RCC 7860 (cell line): Measurements from ENCODE around the gene KRTAP5-2.

Experiments used
- DNase-seq: peaks from one replicate; pipeline ENCODE4 v3.0.0-alpha.2; 2015; ENCODE audit warnings: low spot score
- FAIRE-seq: peaks from 2 replicates; lab custom pipeline; 2012; peaks lifted over from hg19 to GRCh38; lab: Jason Lieb, UNC

Gene KRTAP5-2

DNA sequence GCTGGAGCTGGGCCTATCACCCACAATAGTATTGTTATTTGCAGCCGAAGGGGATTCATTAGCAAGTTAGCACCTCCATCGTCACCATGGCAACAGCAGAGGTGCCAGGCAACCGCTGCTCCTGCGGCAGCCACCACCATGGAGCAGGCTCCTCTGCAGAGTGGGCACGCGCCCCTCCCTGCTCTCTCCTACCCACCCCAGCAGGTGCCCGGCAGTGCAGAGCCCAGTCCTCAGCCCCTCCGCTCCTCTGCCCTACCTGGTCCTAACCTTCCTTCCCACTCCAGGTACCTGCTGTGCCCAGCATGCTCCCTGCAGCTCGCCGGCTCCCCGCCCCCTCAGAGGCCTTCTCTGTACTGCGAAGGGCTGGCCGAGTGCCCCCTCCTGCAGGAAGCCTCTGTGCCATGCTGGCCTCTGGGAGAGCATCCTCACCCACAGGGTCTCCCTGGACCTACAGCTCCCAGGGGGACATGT lies 29.6 kb downstream of the KRTAP5-2 start:
- no peak for DNase-seq
- no peak for FAIRE-seq

GRCh38 chr11:1567721-1568100 lies 30.4 kb downstream of the KRTAP5-2 start:
- FAIRE-seq = no peak
- no peak for DNase-seq

- no peak for FAIRE-seq
- no peak for DNase-seq
These were observed 30.9 kb downstream of the KRTAP5-2 start for GRCh38 chr11:1567052-1567720.

DNA sequence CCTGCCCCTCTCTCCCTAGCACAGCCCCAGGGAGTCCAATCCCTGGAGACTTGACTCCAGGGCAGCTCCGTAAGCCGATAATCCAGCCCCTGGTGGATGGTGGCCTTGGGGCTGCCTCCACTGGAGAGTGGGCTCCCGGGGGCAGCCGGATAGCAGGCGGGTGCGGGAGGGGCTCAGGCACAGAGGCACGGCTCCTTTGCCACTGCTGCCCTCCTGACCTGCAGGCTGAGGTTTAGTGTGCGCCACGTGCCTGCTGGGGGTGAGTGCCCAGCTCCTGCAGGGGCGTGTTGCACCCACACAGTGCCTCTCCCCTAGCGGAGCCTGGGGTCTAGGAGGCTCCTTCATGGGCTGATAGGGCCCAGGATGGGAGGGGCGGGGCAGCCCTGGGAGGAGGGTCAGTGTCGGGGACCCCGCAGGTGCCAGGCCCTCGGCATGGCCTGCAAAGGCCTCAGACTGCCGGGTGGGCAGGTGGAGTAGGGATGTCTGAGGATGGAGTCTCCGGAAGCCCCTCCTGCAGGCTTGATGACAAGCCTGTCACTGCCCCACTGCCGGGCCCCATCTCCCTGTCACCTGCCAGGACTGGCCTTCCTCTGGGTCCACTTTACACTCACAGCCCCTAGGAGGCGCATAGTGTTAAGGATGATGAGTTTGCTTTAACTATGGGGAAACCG lies 31.6 kb downstream of the KRTAP5-2 start:
- no peak for DNase-seq
- no peak for FAIRE-seq

DNA sequence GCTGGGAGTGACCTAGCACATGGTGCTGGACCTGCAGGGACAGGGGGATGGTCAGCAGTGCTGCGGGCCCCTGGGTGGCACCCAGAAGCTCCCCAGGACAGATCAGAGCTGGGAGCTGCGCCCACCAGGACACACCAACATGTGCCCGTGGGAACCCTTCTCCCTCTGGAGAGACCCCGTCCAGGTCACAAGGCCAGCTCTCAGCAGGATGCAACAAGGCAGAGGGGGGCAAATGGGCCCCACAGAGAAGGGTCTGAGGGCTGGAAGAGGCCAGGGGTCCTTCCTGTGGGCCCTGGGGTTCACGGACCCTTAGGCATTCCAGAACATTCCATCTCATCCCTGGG lies 32.2 kb downstream of the KRTAP5-2 start:
- FAIRE-seq = no peak
- no peak for DNase-seq

- DNase-seq (no peak), FAIRE-seq (no peak)
These were observed 32.8 kb downstream of the KRTAP5-2 start for GRCh38 chr11:1565173-1565903.

DNA sequence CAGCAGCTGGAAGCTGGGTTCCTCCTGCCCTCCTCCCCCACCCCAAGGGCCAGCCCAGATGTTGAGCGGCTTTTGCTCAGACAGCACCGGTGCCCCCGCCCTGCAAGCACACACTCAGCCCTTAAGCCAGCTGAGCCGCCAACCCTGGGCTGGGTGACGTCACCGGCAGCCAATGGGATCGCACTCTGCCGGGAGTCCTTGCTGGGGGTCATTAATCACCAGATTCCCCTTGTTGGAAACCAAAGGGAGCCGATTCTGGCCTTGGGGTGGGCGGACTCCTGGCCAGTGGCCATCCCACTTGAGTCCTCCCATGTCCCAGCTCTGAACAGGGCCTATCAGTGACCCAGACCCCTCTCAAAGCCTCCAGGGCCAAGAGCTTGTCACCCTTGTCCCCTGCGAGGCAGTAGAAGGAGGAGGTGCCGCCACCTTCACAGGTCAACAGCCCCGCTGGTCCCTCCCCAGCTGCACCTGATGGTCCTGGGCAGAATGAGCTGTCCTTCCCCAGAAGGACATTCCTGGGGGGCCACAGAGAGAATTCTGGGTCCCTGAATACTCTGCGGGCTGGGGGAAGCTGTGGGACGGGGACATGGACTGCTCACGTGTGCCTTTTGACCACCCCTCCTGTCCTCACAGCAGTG lies 33.4 kb downstream of the KRTAP5-2 start:
- DNase-seq = peak; percentile 67

GRCh38 chr11:1563697-1564534 lies 34.2 kb downstream of the KRTAP5-2 start:
- DNase-seq (no peak), FAIRE-seq (no peak)

More for the DNA sequence above, 33.4 kb downstream of the KRTAP5-2 start:
- no peak for FAIRE-seq

DNA sequence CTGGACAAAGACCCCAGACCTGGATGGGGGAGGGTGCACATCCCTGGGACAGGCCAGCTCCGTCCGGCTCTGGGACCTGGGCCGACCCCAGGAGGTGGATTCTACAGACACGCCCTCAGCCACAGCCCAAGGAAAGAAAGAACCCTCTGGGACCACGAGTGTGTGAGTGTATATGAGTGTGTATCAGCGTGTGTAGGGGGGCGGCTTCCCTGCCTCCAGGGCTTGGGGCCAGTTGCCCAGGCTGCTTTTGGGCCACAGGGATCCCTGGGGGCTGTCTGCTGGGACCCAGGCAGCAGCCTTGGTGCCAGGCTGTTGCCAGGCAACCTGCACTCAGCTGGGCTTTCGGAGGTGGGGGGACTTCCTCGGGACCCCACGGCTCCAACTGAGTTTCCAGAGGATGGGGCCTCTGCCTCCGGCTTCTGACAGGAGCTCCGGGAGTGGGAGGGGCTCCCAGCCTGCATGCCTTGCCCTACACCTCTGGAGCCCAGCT lies 34.9 kb downstream of the KRTAP5-2 start:
- FAIRE-seq (no peak), DNase-seq (no peak)

GRCh38 chr11:1562469-1563148 lies 35.5 kb downstream of the KRTAP5-2 start:
- DNase-seq = no peak
- FAIRE-seq = no peak

DNA sequence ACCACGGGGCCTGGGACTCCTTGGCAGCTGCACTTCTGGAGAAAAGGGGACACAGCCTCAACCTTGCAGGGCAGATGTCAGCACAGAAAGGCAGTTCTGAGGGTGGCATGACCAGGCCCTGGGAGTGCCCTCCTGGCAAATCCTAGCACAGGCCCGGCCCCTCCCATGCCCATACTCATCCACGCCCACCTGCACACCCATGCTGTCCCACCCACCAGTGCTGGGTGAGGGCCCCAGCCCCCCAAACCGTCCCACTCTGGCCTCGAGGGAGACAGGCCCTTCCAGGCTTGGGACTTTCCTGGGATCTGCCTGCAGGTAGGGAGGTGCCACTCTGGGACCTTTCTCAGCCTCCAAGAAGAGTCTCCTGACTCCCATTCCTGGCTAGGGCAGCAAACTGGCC lies 36.1 kb downstream of the KRTAP5-2 start:
- FAIRE-seq = no peak

DNA sequence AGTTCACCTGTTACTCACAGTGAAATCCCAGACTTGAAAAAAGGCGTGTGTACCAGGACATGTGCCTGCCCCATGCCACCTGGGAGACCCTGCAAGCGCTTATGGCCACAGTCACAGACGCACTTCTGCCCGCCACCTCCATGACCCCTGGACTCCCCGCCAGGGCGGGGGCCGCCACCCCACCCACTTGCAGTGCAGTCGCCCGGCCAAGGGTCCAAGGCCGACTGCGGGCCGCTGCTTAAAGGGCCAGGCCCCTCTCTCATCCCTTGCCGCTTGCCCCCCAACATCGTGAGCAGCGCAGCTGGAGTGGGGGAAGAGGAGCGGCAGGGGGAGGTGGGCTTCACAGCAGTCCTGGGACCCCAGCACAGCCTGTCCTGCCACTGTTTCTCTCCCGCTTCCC lies 36.8 kb downstream of the KRTAP5-2 start:
- FAIRE-seq (no peak), DNase-seq (no peak)

More for the DNA sequence above, 36.1 kb downstream of the KRTAP5-2 start:
- no peak for DNase-seq

- no peak for FAIRE-seq
- DNase-seq = no peak
These were observed 37.3 kb downstream of the KRTAP5-2 start for GRCh38 chr11:1560649-1561251.

GRCh38 chr11:1560002-1560648 lies 38.0 kb downstream of the KRTAP5-2 start:
- DNase-seq = no peak
- FAIRE-seq = no peak

DNA sequence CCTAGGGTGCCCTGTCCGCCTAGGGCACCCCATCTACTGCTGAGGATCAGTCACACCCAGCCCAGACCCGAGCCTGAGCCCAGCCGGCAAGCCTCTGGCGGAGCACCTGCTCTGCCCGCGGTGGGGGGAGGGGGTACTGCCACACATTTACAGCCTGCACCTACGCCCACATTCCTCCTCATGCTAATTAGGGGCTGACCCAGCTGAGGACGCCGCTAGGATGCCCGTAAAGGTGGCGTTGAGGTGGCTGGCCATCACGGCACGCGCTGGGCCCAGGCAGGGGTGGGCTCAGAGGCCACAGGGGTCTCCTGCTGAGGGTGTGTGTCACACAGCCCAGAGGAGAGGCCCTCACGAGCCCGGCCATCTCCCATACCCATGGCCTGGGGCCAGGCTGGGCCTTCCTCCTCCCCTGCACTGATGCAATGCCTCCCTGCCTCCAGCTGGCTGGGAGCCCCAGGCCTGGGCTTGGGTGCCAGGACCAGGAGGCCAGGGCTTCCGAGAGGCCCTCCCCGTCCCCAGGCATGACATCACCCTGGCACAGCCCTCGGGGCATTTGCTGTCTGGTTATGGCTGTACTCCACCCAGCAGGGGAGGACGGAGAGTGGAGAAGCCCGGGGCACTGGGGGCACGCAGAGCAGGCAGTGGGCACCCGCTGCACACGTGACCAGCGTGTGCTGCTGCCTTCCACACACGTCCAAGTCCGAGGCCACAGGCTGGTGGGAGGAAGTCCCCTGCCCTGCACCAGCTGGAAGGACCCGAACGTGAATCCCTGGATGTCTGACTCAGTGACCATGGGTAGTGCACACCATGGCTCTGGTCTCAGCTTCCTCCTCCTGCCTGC lies 38.8 kb downstream of the KRTAP5-2 start:
- FAIRE-seq = peak; percentile 78
- DNase-seq = peak; percentile 90

DNA sequence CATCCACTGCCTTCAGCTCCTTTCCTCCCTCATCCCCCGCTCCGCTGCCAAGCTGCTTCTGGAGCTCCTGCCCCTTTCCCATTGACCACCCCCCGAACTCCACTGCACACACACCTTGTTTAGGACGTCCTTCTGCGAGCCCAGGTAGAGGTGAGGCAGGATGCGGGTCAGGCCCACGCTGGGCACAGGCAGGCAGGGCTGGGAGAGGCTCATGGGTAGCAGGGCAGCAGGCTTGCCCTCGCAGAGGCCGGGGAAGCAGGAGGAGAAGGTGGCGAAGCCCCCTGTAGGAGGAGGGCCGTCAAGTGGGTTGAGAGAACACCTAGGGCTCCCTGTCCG lies 39.4 kb downstream of the KRTAP5-2 start:
- no peak for DNase-seq
- FAIRE-seq = no peak

- DNase-seq (peak; percentile 75), FAIRE-seq (no peak)
These were observed 40.0 kb downstream of the KRTAP5-2 start for GRCh38 chr11:1557904-1558774.
